HepG2 (cell line): ENCODE results near the gene SNX19. TPM values are rescaled to one million over a fixed set of nuclear protein-coding genes. Genes with fewer than 3 reads are reported as not detected.

ENCODE experiments used
- DDIT3 ChIP-seq: sonication (generic); formaldehyde crosslinking; IDR thresholded peaks from 2 replicates; pipeline ENCODE4 v1.4.0; 2020; ENCODE audit warnings: mild to moderate bottlenecking, missing genetic modification reagents
- ERF ChIP-seq: IDR thresholded peaks from 2 replicates; pipeline ENCODE4 v1.6.1; 2018; ENCODE audit warnings: missing biosample characterization, missing genetic modification reagents
- ETS1 ChIP-seq: sonication (generic); formaldehyde crosslinking; IDR thresholded peaks from 2 replicates; pipeline ENCODE4 v1.4.0; 2020; ENCODE audit warnings: missing genetic modification reagents
- KDM4B ChIP-seq: sonication (generic); formaldehyde crosslinking; IDR thresholded peaks from 2 replicates; pipeline ENCODE4 v1.4.0; 2020; ENCODE audit warnings: missing genetic modification reagents
- SATB2 ChIP-seq: sonication (generic); formaldehyde crosslinking; IDR thresholded peaks from 2 replicates; pipeline ENCODE4 v1.5.0; 2020; ENCODE audit warnings: missing genetic modification reagents
- TEAD3 ChIP-seq: optimal IDR thresholded peaks from 2 replicates; pipeline ENCODE3; 2016; ENCODE audit warnings: borderline replicate concordance
- ZBTB43 ChIP-seq: sonication (generic); formaldehyde crosslinking; conservative IDR thresholded peaks from 2 replicates; pipeline ENCODE4 v1.4.0; 2020; ENCODE audit warnings: missing genetic modification reagents
- ZNF280B ChIP-seq: sonication (generic); formaldehyde crosslinking; IDR thresholded peaks from 2 replicates; pipeline ENCODE4 v1.5.0; 2020; ENCODE audit warnings: missing genetic modification reagents, mild to moderate bottlenecking, borderline replicate concordance
- ZNF704 ChIP-seq: sonication (generic); formaldehyde crosslinking; IDR thresholded peaks from 2 replicates; pipeline ENCODE4 v1.8.1; 2023; ENCODE audit warnings: mild to moderate bottlenecking, inconsistent platforms, moderate library complexity, missing genetic modification reagents, borderline replicate concordance
- polyA plus RNA-seq, 8 experiments: library from polyadenylated mRNA; depleted of rRNA in 3 of 8; stranded (reverse) in 7 of 8; unstranded in 1 of 8; fragments of >200 nt; fragmentation: Illumina TruSeq in 4 of 8; extraction: Trizol in 4 of 8; gene quantifications; 2 replicates each; pipeline versions ENCODE4 v1.2.1 to v1.2.3, GENCODE V29; 2011 to 2016; ENCODE audit warnings: low read depth in 4 of 8, missing spikeins in 1 of 8, mixed read lengths in 1 of 8; ENCODE audit not compliant: insufficient read depth in 1 of 8
- total RNA-seq, 5 experiments: library from RNA; depleted of rRNA; stranded (reverse); fragments of >200 nt; fragmentation: Illumina TruSeq; extraction: Trizol; gene quantifications; 2 replicates each; pipeline ENCODE4 v1.2.3, GENCODE V29; 2016; ENCODE audit warnings: low read depth in 1 of 5

The SNX19 gene
- total and polyA plus RNA-seq, 2 of the 13 experiments (the other 11 are each of a cell fraction or from before 2014, with no cell fraction given): 0.13 to 0.27 TPM

GRCh38 chr11:130826572-130826971, 89.7 kb downstream of the SNX19 start (continued):
- TF ChIP-seq ZNF280B (CRISPR knock-in tag) (no peak), KDM4B (CRISPR knock-in tag) (no peak), SATB2 (CRISPR knock-in tag) (no peak), DDIT3 (CRISPR knock-in tag) (no peak), ERF (CRISPR knock-in tag) (no peak), TEAD3 (no peak), ZNF704 (CRISPR knock-in tag) (no peak), ETS1 (CRISPR knock-in tag) (no peak), ZBTB43 (CRISPR knock-in tag) (no peak)
- TF ChIP-seq, all 625 proteins: peak for 0
